Cardiac muscle cell (in vitro differentiated cells and primary cell): Measurements from ENCODE around the gene FAM117B. TPM values are rescaled to one million over a fixed set of nuclear protein-coding genes. Genes with fewer than 3 reads are reported as not detected.

Experiments used
- DNase-seq, 2 donors: peaks; one replicate each; pipeline versions ENCODE4 v3.0.0 to v3.0.0-alpha.2; 2010 to 2017; ENCODE audit warnings: low read depth in 1 of 2, low spot score in 1 of 2
- H3K27ac ChIP-seq: fragments of 200-600 bp; sonication (generic); 2 replicates; pipeline ENCODE4 v1.5.1; 2016
- H3K27me3 ChIP-seq: fragments of 200-600 bp; sonication (generic); 2 replicates; pipeline ENCODE4 v1.6.0; 2016; ENCODE audit warnings: control low read depth
- H3K36me3 ChIP-seq: fragments of 200-600 bp; sonication (generic); 2 replicates; pipeline ENCODE4 v1.5.1; 2016; ENCODE audit warnings: control low read depth
- H3K4me1 ChIP-seq: fragments of 200-600 bp; sonication (generic); 2 replicates; pipeline ENCODE4 v1.8.1; 2017; ENCODE audit warnings: low read depth, mild to moderate bottlenecking, mixed run types
- H3K4me3 ChIP-seq: fragments of 200-600 bp; sonication (generic); 2 replicates; pipeline ENCODE4 v1.5.1; 2016; ENCODE audit warnings: mild to moderate bottlenecking
- H3K9me3 ChIP-seq: fragments of 200-600 bp; sonication (generic); 2 replicates; pipeline ENCODE4 v1.5.1; 2017; ENCODE audit warnings: low read depth, mild to moderate bottlenecking, control low read depth
- polyA plus RNA-seq: library from polyadenylated mRNA; unstranded; fragments of >200 nt; fragmentation: Nextera tagmentation; extraction: Ambion mirVana; gene quantifications from 2 replicates; pipeline ENCODE4 v1.2.1, GENCODE V29; 2016
- total RNA-seq: library from RNA; depleted of rRNA; stranded (reverse); fragments of >200 nt; gene quantifications from 2 replicates; pipeline ENCODE4 v1.2.3, GENCODE V29; 2016
- TF ChIP-seq, protein P1 (sequence below): IDR thresholded peaks from 2 replicates; pipeline ENCODE4 v1.5.1; 2012; ENCODE audit warnings: low read depth, mild to moderate bottlenecking, low read length

Gene FAM117B
- total and polyA plus RNA-seq, 2 experiments from 2014 or later: 8.5 to 11.4 TPM

DNA sequence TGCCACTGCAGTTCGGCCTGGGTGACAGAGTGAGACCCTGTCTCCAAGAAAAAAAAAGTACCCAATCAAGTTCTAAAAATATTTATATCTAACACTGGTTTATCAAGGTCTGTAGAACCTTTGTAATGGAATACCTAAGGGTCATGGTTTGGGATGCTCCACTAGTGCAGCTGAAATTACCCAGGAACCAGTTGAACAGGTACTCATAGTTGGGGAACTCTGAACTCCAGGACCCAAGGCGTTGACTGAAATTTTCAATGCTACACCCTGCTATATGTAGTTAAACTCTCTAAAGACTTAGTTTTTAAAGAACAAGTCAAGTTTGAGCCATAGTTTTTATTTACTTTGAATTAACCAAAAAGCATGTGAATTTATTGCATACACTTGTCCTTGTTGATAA, 55.1 kb downstream of the FAM117B start:
- TF ChIP-seq, protein P1, sequence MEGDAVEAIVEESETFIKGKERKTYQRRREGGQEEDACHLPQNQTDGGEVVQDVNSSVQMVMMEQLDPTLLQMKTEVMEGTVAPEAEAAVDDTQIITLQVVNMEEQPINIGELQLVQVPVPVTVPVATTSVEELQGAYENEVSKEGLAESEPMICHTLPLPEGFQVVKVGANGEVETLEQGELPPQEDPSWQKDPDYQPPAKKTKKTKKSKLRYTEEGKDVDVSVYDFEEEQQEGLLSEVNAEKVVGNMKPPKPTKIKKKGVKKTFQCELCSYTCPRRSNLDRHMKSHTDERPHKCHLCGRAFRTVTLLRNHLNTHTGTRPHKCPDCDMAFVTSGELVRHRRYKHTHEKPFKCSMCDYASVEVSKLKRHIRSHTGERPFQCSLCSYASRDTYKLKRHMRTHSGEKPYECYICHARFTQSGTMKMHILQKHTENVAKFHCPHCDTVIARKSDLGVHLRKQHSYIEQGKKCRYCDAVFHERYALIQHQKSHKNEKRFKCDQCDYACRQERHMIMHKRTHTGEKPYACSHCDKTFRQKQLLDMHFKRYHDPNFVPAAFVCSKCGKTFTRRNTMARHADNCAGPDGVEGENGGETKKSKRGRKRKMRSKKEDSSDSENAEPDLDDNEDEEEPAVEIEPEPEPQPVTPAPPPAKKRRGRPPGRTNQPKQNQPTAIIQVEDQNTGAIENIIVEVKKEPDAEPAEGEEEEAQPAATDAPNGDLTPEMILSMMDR: no peak

DNA sequence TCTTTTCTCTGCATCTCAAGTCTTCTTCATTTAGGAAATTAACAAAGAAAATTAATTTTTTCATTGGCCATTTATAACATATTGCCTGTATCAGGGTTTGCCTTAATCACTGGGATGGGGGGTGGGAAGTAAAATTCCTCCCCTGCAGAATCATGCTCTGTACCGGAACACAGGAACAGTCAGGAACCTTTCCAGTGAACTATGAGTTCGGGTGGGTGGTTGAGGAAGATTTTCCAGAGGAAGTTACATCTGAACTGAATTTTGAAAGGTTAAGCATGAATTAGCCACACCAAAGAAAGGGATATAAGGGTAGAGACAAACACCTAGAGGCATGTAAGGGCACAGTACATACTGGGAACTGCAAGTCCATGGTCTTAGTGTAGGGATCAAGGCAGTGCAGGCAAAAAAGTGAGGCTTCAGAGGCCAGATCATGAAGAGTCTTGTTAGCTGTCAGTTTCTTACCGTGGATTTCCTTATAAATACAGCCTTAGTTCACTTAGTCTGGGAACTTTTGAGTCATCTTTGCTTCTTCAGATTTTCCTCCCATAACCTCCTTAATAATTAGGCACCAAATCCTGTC, 55.6 kb downstream of the FAM117B start:
- Histone ChIP-seq H3K27ac (no peak overlapping the region), H3K36me3 (no peaks in the 10 kb centered on the region), H3K4me3 (no peak overlapping the region), H3K9me3 (no peaks in the 10 kb centered on the region), H3K27me3 (no peaks in the 10 kb centered on the region), H3K4me1 (no peaks in the 10 kb centered on the region)
- TF ChIP-seq, protein P1: no peak
- DNase-seq: peak in 1 of 2 donors; percentile 12

More for the DNA sequence above, 55.1 kb downstream of the FAM117B start:
- Histone ChIP-seq H3K9me3 (no peaks in the 10 kb centered on the region), H3K4me1 (no peaks in the 10 kb centered on the region), H3K36me3 (no peaks in the 10 kb centered on the region), H3K4me3 (no peak overlapping the region), H3K27me3 (no peaks in the 10 kb centered on the region), H3K27ac (no peak overlapping the region)
- DNase-seq: no peak

DNA sequence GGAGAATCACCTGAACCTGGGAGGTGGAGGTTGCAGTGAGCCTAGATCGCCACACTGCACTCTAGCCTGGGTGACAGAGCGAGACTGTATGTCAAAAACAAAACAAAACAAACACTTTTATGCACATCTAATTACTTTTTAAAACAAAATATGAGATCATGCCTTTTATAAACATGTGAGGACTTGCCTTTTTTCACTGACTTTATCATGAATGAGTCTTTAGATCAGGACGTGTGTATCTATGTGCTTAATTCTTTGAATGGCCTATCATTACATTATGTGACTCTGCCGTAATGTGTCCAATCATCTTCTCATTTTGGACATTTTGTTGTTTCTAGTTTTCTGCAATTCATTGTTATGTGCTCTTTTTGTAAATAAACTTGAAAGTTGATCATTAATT, 58.7 kb downstream of the FAM117B start:
- TF ChIP-seq, protein P1: no peak
- DNase-seq: no peak
- Histone ChIP-seq H3K9me3 (no peaks in the 10 kb centered on the region), H3K36me3 (peaks cover 14% of the 10 kb centered on the region), H3K4me1 (no peaks in the 10 kb centered on the region), H3K27me3 (no peaks in the 10 kb centered on the region), H3K27ac (no peak overlapping the region), H3K4me3 (no peak overlapping the region)

DNA sequence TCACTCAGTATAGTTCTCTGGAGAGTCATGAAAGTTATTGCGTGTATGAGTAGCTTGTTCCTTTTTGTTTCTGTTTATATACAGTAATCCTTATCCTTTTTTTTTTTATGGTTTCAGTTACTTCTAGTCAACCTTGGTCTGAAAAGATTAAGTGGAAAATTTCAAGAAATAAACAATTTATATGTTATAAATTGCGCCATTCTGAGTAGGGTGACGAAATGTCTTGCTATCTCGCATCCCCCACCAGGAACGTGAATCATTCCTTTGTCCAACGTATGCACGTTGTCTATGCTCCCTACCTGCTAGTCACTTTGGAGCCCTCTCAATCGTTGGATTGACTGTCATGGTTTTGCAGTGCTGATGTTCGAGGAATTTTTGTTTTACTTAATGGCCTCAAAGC, 60.4 kb downstream of the FAM117B start:
- TF ChIP-seq, protein P1: no peak
- Histone ChIP-seq H3K27me3 (no peaks in the 10 kb centered on the region), H3K4me1 (no peaks in the 10 kb centered on the region), H3K27ac (no peak overlapping the region), H3K36me3 (peaks cover 14% of the 10 kb centered on the region), H3K9me3 (no peaks in the 10 kb centered on the region), H3K4me3 (no peak overlapping the region)
- DNase-seq: peak in 1 of 2 donors; percentile 46

DNA sequence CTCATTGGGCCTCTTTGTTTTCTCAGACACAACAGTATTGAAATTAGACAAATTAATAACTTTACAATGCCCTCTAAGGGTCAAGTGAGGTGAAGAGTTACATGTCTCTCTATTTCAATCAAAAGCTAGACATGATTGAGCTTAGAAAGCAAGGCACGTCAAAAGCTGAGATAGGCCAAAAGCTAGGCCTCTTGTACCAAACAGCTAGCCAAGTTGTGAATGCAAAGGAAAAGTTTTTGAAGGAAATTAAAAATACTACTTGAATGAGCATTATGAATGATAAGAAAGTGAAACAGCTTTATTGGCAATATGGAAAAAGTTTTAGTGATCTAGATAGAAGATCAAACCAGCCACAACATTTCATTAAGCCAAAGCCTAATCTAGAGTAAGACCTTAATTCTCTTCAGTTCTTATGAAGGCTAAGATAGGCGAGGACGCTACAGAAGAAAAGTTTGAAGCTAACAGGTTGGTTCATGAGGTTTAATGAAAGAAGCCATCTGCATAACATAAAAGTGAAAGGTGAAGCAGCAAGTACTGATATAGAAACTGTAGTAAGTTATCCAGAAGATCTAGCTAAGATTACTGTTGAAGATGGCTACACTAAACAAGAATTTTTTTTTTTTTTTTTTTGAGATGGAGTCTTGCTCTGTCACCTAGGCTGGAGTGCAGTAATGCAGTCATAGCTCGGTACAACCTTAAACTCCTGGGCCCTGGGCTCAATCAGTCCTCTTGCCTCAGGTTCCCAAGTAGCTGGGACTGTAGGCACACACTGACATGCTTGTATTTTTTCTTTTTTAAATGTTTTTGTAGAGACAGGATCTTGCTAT, 65.5 kb downstream of the FAM117B start:
- DNase-seq: no peak
- Histone ChIP-seq H3K9me3 (no peaks in the 10 kb centered on the region), H3K27me3 (no peaks in the 10 kb centered on the region), H3K4me3 (no peak overlapping the region), H3K27ac (no peak overlapping the region), H3K36me3 (peaks cover 14% of the 10 kb centered on the region), H3K4me1 (no peaks in the 10 kb centered on the region)
- TF ChIP-seq, protein P1: no peak
